HAP-1 (cell line): ENCODE data around the gene ARV1.

Experiments used
- DNase-seq, 2 experiments: peaks; one replicate each; pipeline ENCODE4 v3.0.0-alpha.2; 2016 to 2020; ENCODE audit warnings: low spot score in 2 of 2
- H3K27me3 ChIP-seq: fragments of 250-450 bp; sonication (Bioruptor Pico); 2 replicates; pipeline ENCODE4 v1.5.1; 2020; ENCODE audit warnings: low read depth, mild to moderate bottlenecking, moderate library complexity
- H3K36me3 ChIP-seq: fragments of 250-450 bp; sonication (Bioruptor Pico); replicated peaks from 2 replicates; pipeline ENCODE4 v1.5.1; 2020; ENCODE audit warnings: mild to moderate bottlenecking
- H3K4me1 ChIP-seq: fragments of 250-450 bp; sonication (Bioruptor Pico); 2 replicates; pipeline ENCODE4 v1.5.1; 2020; ENCODE audit warnings: mild to moderate bottlenecking
- H3K4me3 ChIP-seq: fragments of 250-450 bp; sonication (Bioruptor Pico); 2 replicates; pipeline ENCODE4 v1.5.1; 2020; ENCODE audit warnings: mild to moderate bottlenecking, moderate library complexity
- H3K9me3 ChIP-seq: fragments of 250-450 bp; sonication (Bioruptor Pico); 2 replicates; pipeline ENCODE4 v1.5.1; 2020; ENCODE audit warnings: mild to moderate bottlenecking, moderate library complexity
- in situ Hi-C: fragments of 300-500 bp; cut with MboI; formaldehyde crosslinking; loops from 3 replicates; pipeline ENCODE4 v1.14.3; 2020; ENCODE audit warnings: low sequenced_read_pairs, inconsistent platforms, mixed read lengths

ARV1 gene

GRCh38 chr1:230964896-230965295, 14.0 kb upstream of the ARV1 start:
- Histone ChIP-seq H3K36me3 (no peaks in the 10 kb centered on the region; the same call in 1 of the 2 replicates), H3K4me3 (no peak overlapping the region), H3K27me3 (no peaks in the 10 kb centered on the region), H3K4me1 (no peaks in the 10 kb centered on the region), H3K9me3 (no peaks in the 10 kb centered on the region)
- in situ Hi-C loops, result no loop called here
- no peak for DNase-seq

GRCh38 chr1:230965535-230965934, 13.4 kb upstream of the ARV1 start:
- no peaks in the 10 kb centered on the region for H3K27me3 ChIP-seq
- H3K9me3 ChIP-seq, result no peaks in the 10 kb centered on the region
- H3K4me3 ChIP-seq, result no peak overlapping the region
- no peaks in the 10 kb centered on the region for H3K36me3 ChIP-seq
- in situ Hi-C loops, result no loop called here
- no peak for DNase-seq
- H3K4me1 ChIP-seq, result no peaks in the 10 kb centered on the region

- no peak for DNase-seq
- Histone ChIP-seq H3K27me3 (no peaks in the 10 kb centered on the region), H3K36me3 (no peaks in the 10 kb centered on the region), H3K4me1 (no peaks in the 10 kb centered on the region), H3K9me3 (no peaks in the 10 kb centered on the region), H3K4me3 (no peak overlapping the region)
- in situ Hi-C loops, result no loop called here
These were observed 12.5 kb upstream of the ARV1 start for GRCh38 chr1:230966358-230966873.

- Histone ChIP-seq H3K9me3 (no peaks in the 10 kb centered on the region), H3K36me3 (no peaks in the 10 kb centered on the region), H3K4me1 (peaks cover 3% of the 10 kb centered on the region; the same call in 1 of the 2 replicates), H3K27me3 (no peaks in the 10 kb centered on the region), H3K4me3 (no peak overlapping the region)
- no peak for DNase-seq
- in situ Hi-C loops, result no loop called here
These were observed 8.5 kb upstream of the ARV1 start for GRCh38 chr1:230970432-230970831.

GRCh38 chr1:230971771-230972170, 7.1 kb upstream of the ARV1 start:
- Histone ChIP-seq H3K27me3 (no peaks in the 10 kb centered on the region), H3K36me3 (no peaks in the 10 kb centered on the region; the same call in 1 of the 2 replicates), H3K9me3 (no peaks in the 10 kb centered on the region), H3K4me1 (peaks cover 3% of the 10 kb centered on the region; the same call in 1 of the 2 replicates), H3K4me3 (no peak overlapping the region)
- in situ Hi-C loops, result no loop called here
- DNase-seq, result no peak

GRCh38 chr1:230972855-230973271, 6.0 kb upstream of the ARV1 start:
- H3K4me3 ChIP-seq, result no peak overlapping the region
- no peak for DNase-seq
- no peaks in the 10 kb centered on the region for H3K9me3 ChIP-seq
- in situ Hi-C loops, result no loop called here
- H3K27me3 ChIP-seq, result no peaks in the 10 kb centered on the region
- H3K4me1 ChIP-seq, result peaks cover 9% of the 10 kb centered on the region; the same call in 1 of the 2 replicates
- no peaks in the 10 kb centered on the region; the same call in 1 of the 2 replicates for H3K36me3 ChIP-seq

- no peak for DNase-seq
- Histone ChIP-seq H3K27me3 (no peaks in the 10 kb centered on the region), H3K36me3 (no peaks in the 10 kb centered on the region; the same call in 1 of the 2 replicates), H3K9me3 (no peaks in the 10 kb centered on the region), H3K4me1 (peaks cover 14% of the 10 kb centered on the region; the same call in 1 of the 2 replicates), H3K4me3 (no peak overlapping the region)
- in situ Hi-C loops, result no loop called here
These were observed 3.3 kb upstream of the ARV1 start for GRCh38 chr1:230975636-230976035.

GRCh38 chr1:230976360-230976759, 2.5 kb upstream of the ARV1 start:
- in situ Hi-C loops, result no loop called here
- peaks cover 14% of the 10 kb centered on the region; the same call in 1 of the 2 replicates for H3K4me1 ChIP-seq
- H3K9me3 ChIP-seq, result no peaks in the 10 kb centered on the region
- H3K36me3 ChIP-seq, result no peaks in the 10 kb centered on the region; the same call in none of the 2 replicates
- H3K27me3 ChIP-seq, result no peaks in the 10 kb centered on the region
- no peak for DNase-seq
- H3K4me3 ChIP-seq, result no peak overlapping the region

GRCh38 chr1:230976825-230977747, 1.8 kb upstream of the ARV1 start:
- in situ Hi-C loops, result no loop called here
- peaks cover 11% of the 10 kb centered on the region for H3K4me1 ChIP-seq
- peaks cover 2% of the 10 kb centered on the region for H3K36me3 ChIP-seq
- H3K4me3 ChIP-seq, result peak overlapping the region; percentile 69
- H3K9me3 ChIP-seq, result no peaks in the 10 kb centered on the region
- H3K27me3 ChIP-seq, result no peaks in the 10 kb centered on the region
- DNase-seq, result no peak

- peaks cover 5% of the 10 kb centered on the region for H3K36me3 ChIP-seq
- DNase-seq, result peak; percentile 16 to 45
- in situ Hi-C loops, result no loop called here
These were observed 968 bp upstream of the ARV1 start for GRCh38 chr1:230977761-230978490.

GRCh38 chr1:230979389-230979716, 459 bp downstream of the ARV1 start:
- peaks cover 16% of the 10 kb centered on the region for H3K4me1 ChIP-seq
- H3K36me3 ChIP-seq, result peaks cover 5% of the 10 kb centered on the region
- in situ Hi-C loops, result no loop called here
- H3K27me3 ChIP-seq, result no peaks in the 10 kb centered on the region
- DNase-seq, result no peak
- H3K4me3 ChIP-seq, result peak overlapping the region; percentile 69
- H3K9me3 ChIP-seq, result no peaks in the 10 kb centered on the region

More at GRCh38 chr1:230977761-230978490, 968 bp upstream of the ARV1 start:
- no peaks in the 10 kb centered on the region for H3K9me3 ChIP-seq
- no peaks in the 10 kb centered on the region for H3K27me3 ChIP-seq
- H3K4me1 ChIP-seq, result peaks cover 11% of the 10 kb centered on the region
- H3K4me3 ChIP-seq, result peak overlapping the region; percentile 69

- DNase-seq, result no peak
- H3K36me3 ChIP-seq, result peaks cover 5% of the 10 kb centered on the region
- peaks cover 21% of the 10 kb centered on the region for H3K4me1 ChIP-seq
- H3K9me3 ChIP-seq, result no peaks in the 10 kb centered on the region
- in situ Hi-C loops, result no loop called here
- no peaks in the 10 kb centered on the region for H3K27me3 ChIP-seq
- peak overlapping the region; percentile 69 for H3K4me3 ChIP-seq
These were observed 1.1 kb downstream of the ARV1 start for GRCh38 chr1:230979952-230980351.

GRCh38 chr1:230982696-230983095, 3.8 kb downstream of the ARV1 start:
- H3K27me3 ChIP-seq, result no peaks in the 10 kb centered on the region
- H3K4me3 ChIP-seq, result no peak overlapping the region
- in situ Hi-C loops, result no loop called here
- H3K36me3 ChIP-seq, result peaks cover 5% of the 10 kb centered on the region; the same call in 1 of the 2 replicates
- no peaks in the 10 kb centered on the region for H3K9me3 ChIP-seq
- peaks cover 21% of the 10 kb centered on the region for H3K4me1 ChIP-seq
- DNase-seq, result no peak

GRCh38 chr1:230983811-230984210, 4.9 kb downstream of the ARV1 start:
- Histone ChIP-seq H3K36me3 (peaks cover 5% of the 10 kb centered on the region; the same call in 1 of the 2 replicates), H3K9me3 (no peaks in the 10 kb centered on the region), H3K4me3 (no peak overlapping the region), H3K27me3 (no peaks in the 10 kb centered on the region), H3K4me1 (peaks cover 21% of the 10 kb centered on the region)
- no peak for DNase-seq
- in situ Hi-C loops, result no loop called here
